SU-DHL-6 (cell line): Measurements from ENCODE around the gene SLFN12L.

ENCODE experiments used
- EZH2phosphoT487 ChIP-seq: fragments of 200-600 bp; sonication (generic), shearing (Covaris generic); conservative IDR thresholded peaks from 2 replicates; pipeline ENCODE4 v1.6.1; 2018; ENCODE audit warnings: mild to moderate bottlenecking, antibody characterized with exemption, low read length, moderate library complexity, mixed read lengths
- TF ChIP-seq, protein P1 (sequence below): fragments of 200-600 bp; sonication (generic); IDR thresholded peaks from one replicate; pipeline ENCODE4 v1.5.1; 2017; ENCODE audit warnings: antibody characterized with exemption, mild to moderate bottlenecking, low read length, moderate library complexity; ENCODE audit not compliant: insufficient read depth, poor library complexity, severe bottlenecking

DNA sequence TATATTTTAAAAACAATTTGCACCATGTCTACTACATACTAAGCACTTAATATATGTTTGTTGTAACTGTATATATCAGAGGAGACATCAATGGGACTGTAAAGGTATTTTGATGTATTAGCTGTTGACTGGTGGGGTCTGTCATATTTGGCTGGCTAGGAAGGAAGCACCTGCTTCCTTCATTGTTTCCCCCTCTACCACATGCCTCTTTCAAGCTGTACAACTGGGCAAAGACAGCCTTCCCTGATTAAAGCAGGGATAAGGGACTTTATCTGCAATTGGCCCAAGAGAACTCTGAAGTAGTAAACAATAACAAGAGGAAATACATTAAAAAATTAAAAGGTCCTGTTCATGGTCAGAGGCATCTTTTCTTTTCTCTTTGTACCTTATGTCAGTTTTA lies 5.5 kb upstream of the SLFN12L start:
- no peak for TF ChIP-seq EZH2phosphoT487
- TF ChIP-seq, protein P1, sequence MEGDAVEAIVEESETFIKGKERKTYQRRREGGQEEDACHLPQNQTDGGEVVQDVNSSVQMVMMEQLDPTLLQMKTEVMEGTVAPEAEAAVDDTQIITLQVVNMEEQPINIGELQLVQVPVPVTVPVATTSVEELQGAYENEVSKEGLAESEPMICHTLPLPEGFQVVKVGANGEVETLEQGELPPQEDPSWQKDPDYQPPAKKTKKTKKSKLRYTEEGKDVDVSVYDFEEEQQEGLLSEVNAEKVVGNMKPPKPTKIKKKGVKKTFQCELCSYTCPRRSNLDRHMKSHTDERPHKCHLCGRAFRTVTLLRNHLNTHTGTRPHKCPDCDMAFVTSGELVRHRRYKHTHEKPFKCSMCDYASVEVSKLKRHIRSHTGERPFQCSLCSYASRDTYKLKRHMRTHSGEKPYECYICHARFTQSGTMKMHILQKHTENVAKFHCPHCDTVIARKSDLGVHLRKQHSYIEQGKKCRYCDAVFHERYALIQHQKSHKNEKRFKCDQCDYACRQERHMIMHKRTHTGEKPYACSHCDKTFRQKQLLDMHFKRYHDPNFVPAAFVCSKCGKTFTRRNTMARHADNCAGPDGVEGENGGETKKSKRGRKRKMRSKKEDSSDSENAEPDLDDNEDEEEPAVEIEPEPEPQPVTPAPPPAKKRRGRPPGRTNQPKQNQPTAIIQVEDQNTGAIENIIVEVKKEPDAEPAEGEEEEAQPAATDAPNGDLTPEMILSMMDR = no peak
